ENCODE measurements around the gene GRIP2.

DNA sequence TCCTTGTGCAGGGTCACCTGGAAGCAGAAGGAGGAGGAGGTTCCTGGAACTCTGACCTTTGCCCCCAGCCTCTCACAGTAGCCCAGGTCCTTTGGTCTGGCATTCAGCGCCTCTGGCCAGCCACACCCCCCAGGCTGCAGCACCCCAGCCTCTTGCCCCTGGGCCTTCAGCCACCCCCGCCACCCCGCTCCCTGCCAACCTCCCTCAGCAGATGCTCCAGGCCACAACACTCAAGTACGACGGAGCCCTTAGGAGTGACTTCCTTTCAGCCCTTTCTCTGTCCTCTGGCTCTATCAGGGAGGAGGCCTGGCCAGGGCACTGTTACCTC, 45.2 kb downstream of the GRIP2 start:
- no peak for TF ChIP-seq POLR2A (IDR thresholded peaks at IDR 0.05)
- TF ChIP-seq, protein P1, sequence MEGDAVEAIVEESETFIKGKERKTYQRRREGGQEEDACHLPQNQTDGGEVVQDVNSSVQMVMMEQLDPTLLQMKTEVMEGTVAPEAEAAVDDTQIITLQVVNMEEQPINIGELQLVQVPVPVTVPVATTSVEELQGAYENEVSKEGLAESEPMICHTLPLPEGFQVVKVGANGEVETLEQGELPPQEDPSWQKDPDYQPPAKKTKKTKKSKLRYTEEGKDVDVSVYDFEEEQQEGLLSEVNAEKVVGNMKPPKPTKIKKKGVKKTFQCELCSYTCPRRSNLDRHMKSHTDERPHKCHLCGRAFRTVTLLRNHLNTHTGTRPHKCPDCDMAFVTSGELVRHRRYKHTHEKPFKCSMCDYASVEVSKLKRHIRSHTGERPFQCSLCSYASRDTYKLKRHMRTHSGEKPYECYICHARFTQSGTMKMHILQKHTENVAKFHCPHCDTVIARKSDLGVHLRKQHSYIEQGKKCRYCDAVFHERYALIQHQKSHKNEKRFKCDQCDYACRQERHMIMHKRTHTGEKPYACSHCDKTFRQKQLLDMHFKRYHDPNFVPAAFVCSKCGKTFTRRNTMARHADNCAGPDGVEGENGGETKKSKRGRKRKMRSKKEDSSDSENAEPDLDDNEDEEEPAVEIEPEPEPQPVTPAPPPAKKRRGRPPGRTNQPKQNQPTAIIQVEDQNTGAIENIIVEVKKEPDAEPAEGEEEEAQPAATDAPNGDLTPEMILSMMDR (IDR thresholded peaks at IDR 0.05) = no peak
